ENCODE results near the gene SPTAN1.

The SPTAN1 gene

DNA sequence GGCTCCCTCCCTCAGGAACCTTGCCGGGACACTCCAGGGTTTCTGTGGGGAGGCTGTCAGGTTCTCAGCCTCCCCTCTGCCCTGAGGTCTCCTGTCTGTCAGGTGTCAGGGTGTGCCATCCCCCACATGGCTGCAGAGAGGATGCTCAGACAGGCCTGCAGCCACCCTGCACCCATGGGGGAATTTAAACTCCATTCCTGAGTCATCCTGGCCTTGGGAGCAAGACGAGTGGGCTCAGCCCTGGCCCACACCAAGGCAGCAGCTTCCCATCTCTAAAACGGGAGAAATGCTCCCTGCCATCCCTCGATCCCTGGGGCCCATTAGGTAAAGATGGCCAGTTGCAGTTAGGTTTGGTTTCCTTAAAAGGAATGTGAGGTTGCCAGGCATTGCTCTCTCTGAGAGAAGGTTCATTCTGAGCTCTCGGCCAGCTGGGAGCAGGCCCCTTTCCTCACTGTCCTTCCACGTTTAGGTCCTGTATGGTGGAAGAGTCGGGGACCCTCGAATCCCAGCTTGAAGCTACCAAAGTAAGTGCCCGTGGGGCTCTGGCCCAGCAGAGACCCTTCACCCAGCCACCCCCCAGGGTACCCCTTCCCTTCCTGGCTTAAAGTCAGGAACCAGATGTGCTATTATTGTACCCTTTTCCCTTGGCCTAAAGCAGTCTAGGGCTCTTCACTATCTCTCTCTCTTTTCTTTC, 77.6 kb downstream of the SPTAN1 start:
- Mint-ChIP-seq H3K9me3 (no peaks in the 10 kb centered on the region), H3K4me3 (no peak overlapping the region), H3K27me3 (no peaks in the 10 kb centered on the region), H3K27ac (peak overlapping the region; percentile 20), H3K36me3 (peaks cover 73% of the 10 kb centered on the region), H3K4me1 (no peaks in the 10 kb centered on the region)
- ATAC-seq, result no peak

DNA sequence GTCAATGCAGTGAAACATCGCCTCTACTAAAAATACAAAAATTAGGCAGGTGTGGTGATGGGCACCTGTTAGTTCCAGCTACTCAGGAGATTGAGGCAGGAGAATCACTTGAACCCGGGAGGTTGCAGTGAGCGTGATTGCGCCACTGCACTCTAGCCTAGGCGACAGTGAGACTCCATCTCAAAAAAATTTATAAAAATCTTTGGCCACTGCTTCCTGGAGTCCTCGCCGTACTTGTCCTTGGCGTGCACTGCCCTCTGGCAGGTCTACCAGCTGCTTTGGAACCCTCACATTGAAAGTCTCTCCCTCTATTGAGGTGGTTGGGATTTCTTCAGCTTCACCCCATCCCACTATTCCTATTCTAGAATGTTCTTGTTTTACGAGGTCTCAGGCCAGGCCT, 79.2 kb downstream of the SPTAN1 start:
- Mint-ChIP-seq H3K9me3 (no peaks in the 10 kb centered on the region), H3K4me1 (no peaks in the 10 kb centered on the region), H3K27ac (no peak overlapping the region), H3K36me3 (peaks cover 57% of the 10 kb centered on the region), H3K4me3 (no peak overlapping the region), H3K27me3 (no peaks in the 10 kb centered on the region)
- no peak for ATAC-seq

DNA sequence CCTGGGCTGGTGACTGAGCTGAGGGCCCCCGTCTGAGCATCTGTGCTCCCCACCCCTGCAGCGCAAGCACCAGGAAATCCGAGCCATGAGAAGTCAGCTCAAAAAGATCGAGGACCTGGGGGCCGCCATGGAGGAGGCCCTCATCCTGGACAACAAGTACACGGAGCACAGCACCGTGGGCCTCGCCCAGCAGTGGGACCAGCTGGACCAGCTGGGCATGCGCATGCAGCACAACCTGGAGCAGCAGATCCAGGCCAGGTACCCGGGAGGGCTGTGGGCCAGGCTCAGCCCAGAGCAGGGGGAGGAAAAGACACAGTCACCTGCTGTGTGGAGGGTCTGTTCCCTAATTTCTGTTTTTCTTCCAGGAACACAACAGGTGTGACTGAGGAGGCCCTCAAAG, 79.7 kb downstream of the SPTAN1 start:
- Mint-ChIP-seq H3K27me3 (no peaks in the 10 kb centered on the region), H3K4me3 (no peak overlapping the region), H3K36me3 (peaks cover 56% of the 10 kb centered on the region), H3K9me3 (no peaks in the 10 kb centered on the region), H3K27ac (no peak overlapping the region), H3K4me1 (no peaks in the 10 kb centered on the region)
- ATAC-seq, result no peak

DNA sequence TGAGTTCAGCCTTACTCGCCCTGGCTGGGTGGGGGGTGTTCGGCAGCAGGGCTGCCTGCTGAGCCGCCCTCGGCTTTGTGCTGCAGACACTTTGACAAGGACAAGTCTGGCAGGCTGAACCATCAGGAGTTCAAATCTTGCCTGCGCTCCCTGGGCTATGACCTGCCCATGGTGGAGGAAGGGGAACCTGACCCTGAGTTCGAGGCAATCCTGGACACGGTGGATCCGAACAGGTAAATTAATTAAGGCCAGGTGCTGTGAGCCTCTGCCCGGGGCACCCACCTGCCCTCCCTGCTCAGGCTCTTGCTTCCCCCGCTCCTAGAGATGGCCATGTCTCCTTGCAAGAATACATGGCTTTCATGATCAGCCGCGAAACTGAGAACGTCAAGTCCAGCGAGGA, 80.1 kb downstream of the SPTAN1 start:
- ATAC-seq, result no peak
- Mint-ChIP-seq H3K36me3 (peaks cover 55% of the 10 kb centered on the region), H3K9me3 (no peaks in the 10 kb centered on the region)

DNA sequence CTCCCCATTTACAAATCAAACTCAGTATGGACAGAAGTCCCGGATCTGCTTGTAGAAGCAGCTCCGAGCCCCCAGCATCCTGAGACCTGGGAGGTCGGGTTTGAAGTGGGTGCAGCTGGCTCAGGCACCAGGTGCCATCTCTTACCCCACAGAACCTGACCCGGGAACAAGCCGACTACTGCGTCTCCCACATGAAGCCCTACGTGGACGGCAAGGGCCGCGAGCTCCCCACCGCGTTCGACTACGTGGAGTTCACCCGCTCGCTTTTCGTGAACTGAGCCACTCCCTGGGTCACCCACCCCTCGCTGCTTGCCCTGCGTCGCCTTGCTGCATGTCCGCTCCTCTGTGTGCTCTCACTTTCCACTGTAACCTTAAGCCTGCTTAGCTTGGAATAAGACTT, 80.7 kb downstream of the SPTAN1 start:
- H3K4me1 Mint-ChIP-seq, result no peaks in the 10 kb centered on the region
- no peak overlapping the region for H3K4me3 Mint-ChIP-seq
- ATAC-seq, result no peak
- no peaks in the 10 kb centered on the region for H3K9me3 Mint-ChIP-seq
- no peaks in the 10 kb centered on the region for H3K27me3 Mint-ChIP-seq
- peaks cover 49% of the 10 kb centered on the region for H3K36me3 Mint-ChIP-seq
- no peak overlapping the region for H3K27ac Mint-ChIP-seq

More for the DNA sequence above, 80.1 kb downstream of the SPTAN1 start:
- no peaks in the 10 kb centered on the region for H3K27me3 Mint-ChIP-seq
- no peak overlapping the region for H3K4me3 Mint-ChIP-seq
- H3K27ac Mint-ChIP-seq, result no peak overlapping the region
- no peaks in the 10 kb centered on the region for H3K4me1 Mint-ChIP-seq

DNA sequence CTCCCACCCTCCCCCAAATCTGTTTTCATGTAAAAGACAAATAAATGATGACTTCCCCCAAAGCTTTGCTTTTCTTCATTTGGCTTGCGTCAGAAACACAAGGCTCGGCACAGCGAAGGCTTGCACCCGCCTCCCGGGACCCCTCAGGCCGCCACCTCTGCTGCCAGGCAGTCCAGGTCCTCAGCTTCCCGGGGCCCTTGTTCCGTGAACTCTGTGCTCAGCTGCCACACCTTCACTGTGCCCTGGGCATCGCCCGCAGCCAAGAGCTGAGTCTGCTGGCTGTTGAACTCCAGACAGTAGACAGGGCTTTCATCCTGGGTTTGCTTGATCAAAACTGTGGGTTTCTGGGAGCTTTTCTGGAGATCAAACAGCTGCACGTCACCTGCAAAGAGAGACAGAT, 81.2 kb downstream of the SPTAN1 start:
- no peaks in the 10 kb centered on the region for H3K27me3 Mint-ChIP-seq
- no peaks in the 10 kb centered on the region for H3K4me1 Mint-ChIP-seq
- H3K36me3 Mint-ChIP-seq, result peaks cover 51% of the 10 kb centered on the region
- no peak overlapping the region for H3K4me3 Mint-ChIP-seq
- no peaks in the 10 kb centered on the region for H3K9me3 Mint-ChIP-seq
- no peak overlapping the region for H3K27ac Mint-ChIP-seq
- ATAC-seq, result no peak

DNA sequence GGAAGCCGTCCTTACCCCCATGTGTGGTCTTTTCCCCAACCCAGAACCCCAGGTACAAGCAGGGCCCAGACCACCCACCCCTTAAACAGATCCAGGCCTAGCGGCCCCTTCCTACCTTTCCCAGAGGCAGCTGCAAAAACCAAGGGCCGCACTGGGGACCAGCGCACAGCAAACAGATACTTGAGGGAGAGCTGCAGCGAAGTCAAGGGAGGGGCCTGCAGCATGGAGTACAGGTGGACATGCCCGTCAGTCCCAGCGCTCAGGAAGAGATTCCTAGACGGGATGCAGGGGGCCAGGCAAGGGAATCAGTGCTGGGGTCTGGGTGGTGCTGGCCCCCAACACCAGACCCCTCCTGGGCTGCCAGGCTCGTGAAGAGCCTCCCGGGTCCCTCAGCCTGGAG, 81.7 kb downstream of the SPTAN1 start:
- Mint-ChIP-seq H3K36me3 (peaks cover 50% of the 10 kb centered on the region), H3K4me1 (no peaks in the 10 kb centered on the region), H3K27me3 (no peaks in the 10 kb centered on the region), H3K9me3 (no peaks in the 10 kb centered on the region), H3K27ac (no peak overlapping the region), H3K4me3 (no peak overlapping the region)
- ATAC-seq, result no peak

DNA sequence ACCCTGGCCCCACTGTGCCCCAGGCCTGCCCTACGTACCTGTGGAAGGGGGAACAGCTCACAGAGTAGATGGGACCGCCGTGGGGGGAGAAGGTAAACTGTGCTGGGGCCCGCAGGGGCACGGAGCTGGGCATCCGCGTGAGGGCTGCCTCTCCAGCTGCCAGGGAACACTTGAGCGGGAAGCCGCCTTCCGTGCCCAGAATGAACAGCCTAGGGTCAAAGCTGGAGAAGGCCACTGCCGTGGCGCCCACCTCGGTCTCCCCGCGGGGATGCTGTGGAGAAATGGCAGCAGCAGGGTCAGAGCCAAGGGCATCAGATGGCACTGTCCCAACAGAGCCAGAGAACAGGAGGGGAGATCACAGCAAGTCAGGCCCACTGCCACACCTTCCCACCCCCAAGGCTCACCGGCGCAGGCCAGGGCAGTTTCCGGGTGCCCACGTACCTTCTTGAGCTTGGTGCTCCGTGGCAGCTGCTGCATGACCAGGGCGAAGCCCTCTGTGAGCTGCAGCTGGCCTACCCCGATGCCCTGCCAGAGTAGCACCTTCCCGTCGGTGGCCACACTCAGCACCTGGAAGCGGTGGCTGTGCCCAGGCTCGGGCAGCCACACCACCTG, 82.4 kb downstream of the SPTAN1 start:
- Mint-ChIP-seq H3K36me3 (peaks cover 44% of the 10 kb centered on the region), H3K4me3 (no peak overlapping the region), H3K4me1 (no peaks in the 10 kb centered on the region), H3K27me3 (no peaks in the 10 kb centered on the region), H3K27ac (no peak overlapping the region), H3K9me3 (no peaks in the 10 kb centered on the region)
- ATAC-seq, result no peak

DNA sequence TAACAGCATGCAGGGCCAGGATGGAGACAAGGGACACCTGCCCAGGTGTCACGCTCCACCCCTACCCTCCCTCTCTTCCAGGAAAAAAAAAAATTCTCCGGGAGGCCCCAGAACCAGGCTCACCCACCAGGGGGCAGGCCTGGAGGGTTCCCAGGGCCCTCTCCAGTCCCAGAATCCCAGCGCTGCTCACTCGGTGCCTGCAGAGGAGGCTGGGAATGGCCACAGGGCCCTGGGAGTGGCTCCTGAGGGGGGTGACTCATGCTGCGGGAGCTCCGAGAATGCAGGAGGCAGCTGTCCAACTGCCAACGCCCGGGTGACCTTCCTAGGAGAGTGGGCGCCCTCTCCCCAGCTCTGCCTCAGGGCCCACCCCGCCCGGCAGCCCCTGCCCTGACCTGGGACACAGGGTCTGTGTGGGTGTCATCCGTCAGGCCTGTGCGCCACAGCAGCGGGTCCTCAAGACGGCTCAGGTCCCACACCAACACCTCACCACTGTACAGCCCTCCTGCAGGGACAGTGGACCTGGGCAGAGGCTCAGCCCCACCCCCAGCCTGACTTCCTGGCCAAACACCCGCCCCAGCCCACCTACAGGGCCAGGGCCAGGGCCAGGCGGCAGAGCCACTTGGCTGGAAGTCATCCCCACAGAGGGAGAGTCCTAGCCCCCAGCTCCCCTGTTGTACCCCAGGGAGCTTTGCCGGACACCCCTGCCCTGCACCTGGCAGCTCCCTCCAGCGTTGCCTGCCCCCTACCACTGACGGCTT, 83.1 kb downstream of the SPTAN1 start:
- Mint-ChIP-seq H3K4me1 (no peaks in the 10 kb centered on the region), H3K36me3 (peaks cover 42% of the 10 kb centered on the region)
- ATAC-seq, result peak; percentile 3

DNA sequence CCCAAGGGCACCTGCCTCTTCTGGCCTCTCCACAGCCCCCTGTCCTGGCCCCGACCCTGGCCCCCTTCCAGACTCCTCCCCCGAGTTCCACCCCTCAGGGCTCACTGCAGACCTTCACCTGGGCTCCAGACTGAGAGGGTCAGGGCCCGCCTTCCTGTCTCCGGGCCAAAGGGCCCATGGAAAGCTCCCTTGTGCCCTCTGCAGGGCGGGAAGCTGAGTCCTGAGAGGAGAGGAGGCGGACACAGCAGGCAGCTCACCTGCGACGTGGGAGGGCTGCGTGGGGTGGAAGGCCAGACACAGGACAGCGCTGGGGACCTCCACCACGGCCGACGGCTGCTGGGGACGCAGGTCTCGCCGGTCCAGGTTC, 83.6 kb downstream of the SPTAN1 start:
- Mint-ChIP-seq H3K27me3 (no peaks in the 10 kb centered on the region), H3K4me3 (no peak overlapping the region), H3K27ac (no peak overlapping the region), H3K36me3 (peaks cover 42% of the 10 kb centered on the region), H3K9me3 (no peaks in the 10 kb centered on the region), H3K4me1 (no peaks in the 10 kb centered on the region)
- ATAC-seq, result no peak

More for the DNA sequence above, 83.1 kb downstream of the SPTAN1 start:
- Mint-ChIP-seq H3K4me3 (no peak overlapping the region), H3K27ac (no peak overlapping the region), H3K27me3 (no peaks in the 10 kb centered on the region), H3K9me3 (no peaks in the 10 kb centered on the region)

DNA sequence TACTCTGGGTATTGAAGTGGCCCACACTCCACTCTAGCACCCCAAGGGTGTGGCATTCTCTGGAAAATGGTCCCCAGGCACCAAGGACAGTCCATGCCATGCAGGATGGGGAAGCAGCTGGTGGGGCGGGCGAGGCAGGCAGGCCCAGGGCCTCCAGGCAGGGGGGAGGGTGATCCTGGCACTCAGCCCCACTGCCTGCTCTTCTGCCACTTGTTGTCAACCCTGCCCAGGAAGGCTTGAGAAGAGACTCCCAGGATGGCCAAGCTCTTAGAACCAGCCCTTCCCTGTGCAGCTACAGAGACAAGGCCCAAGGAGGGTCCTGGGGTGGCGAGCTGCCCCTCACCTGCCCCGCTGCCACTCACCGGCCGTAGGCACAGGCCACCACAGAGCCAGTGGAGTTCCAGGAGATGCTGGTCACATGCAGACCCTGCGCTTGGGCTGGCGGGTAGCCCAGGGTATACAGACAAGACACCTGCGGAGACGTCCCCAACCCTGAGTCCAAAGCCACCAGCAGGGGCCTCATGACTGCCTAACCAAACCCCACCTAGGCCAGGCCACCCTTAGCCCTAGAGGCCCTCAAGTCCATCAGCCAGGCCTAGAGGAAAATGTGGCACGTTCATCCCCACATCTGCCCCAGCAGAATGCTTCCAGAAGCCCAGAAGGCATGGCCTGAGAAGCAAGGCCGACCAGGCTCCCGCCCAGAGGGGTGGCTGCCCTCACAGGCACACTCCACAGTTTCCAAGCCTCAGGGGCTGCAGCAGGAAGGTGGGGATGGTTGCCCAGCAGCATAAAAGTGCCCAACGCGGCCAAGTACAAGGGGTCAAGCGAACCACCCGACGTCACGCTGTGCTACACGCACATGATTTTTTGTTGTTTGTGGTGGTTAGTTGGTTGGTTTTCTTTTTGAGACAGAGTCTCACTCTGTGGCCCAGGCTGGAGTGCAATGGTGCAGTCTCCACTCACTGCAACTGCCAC, 84.5 kb downstream of the SPTAN1 start:
- Mint-ChIP-seq H3K4me1 (no peaks in the 10 kb centered on the region), H3K27me3 (no peaks in the 10 kb centered on the region), H3K36me3 (peaks cover 35% of the 10 kb centered on the region), H3K27ac (no peak overlapping the region), H3K9me3 (no peaks in the 10 kb centered on the region), H3K4me3 (no peak overlapping the region)
- no peak for ATAC-seq

DNA sequence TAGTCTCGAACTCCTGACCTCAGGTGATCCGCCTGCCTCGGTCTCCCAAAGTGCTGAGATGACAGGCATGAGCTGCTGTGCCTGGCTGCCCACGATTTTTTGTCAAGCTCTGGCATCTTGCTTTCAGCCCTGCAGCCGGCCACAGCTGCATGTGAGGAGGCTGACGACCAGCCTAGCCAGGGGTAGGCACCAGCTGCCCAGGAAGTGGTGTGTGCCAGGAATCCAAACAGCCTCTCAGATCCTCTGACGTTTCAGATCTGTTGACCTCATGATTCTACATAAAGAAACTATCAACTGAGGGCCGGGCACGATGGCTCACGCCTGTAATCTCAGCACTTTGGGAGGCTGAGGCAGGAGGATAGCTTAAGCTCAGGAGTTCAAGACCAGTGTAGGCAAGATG, 85.3 kb downstream of the SPTAN1 start:
- Mint-ChIP-seq H3K4me1 (peaks cover 3% of the 10 kb centered on the region), H3K9me3 (no peaks in the 10 kb centered on the region), H3K27ac (no peak overlapping the region), H3K36me3 (peaks cover 27% of the 10 kb centered on the region), H3K27me3 (no peaks in the 10 kb centered on the region), H3K4me3 (no peak overlapping the region)
- no peak for ATAC-seq

DNA sequence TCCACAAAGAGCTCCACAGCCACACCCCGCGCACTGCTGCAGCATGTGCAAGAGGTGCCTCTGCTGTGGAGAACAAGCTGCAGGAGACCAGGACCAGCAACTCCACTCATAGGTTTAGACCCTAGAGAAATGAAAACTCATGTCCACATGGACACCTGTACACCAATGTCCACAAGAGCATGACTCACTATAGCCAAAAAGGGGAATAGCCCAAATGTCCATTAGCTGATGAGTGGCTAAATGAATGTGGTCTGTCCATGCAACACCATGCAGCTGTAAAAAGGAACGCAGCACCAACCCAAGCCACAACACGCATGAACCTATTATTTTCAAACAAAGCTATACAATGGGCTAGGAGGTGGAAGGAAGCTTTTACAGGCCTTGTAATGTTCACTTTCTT, 86.2 kb downstream of the SPTAN1 start:
- H3K27me3 Mint-ChIP-seq, result no peaks in the 10 kb centered on the region
- no peak overlapping the region for H3K4me3 Mint-ChIP-seq
- no peak overlapping the region for H3K27ac Mint-ChIP-seq
- H3K4me1 Mint-ChIP-seq, result peaks cover 12% of the 10 kb centered on the region
- ATAC-seq, result no peak
- no peaks in the 10 kb centered on the region for H3K9me3 Mint-ChIP-seq
- peaks cover 18% of the 10 kb centered on the region for H3K36me3 Mint-ChIP-seq

DNA sequence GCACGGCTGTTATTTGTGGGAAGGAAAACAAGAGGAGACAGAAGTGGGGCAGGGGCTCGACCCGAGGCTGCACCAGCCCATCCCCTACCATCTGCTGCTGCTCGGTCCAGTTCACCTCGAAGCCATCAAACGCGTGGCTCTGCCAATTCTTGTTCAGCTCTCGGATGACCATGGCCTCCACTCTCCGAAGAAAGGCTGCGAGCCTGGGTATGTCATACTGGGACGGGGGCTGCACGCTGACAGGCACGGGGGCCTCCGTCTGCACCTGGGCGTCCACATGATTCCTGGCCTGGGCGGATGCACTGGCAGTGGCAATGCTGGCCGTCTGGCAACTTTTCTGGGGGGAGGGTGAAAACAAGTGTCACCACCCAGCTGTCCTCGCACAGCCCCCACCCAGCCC, 88.2 kb downstream of the SPTAN1 start:
- H3K27ac Mint-ChIP-seq, result no peak overlapping the region

DNA sequence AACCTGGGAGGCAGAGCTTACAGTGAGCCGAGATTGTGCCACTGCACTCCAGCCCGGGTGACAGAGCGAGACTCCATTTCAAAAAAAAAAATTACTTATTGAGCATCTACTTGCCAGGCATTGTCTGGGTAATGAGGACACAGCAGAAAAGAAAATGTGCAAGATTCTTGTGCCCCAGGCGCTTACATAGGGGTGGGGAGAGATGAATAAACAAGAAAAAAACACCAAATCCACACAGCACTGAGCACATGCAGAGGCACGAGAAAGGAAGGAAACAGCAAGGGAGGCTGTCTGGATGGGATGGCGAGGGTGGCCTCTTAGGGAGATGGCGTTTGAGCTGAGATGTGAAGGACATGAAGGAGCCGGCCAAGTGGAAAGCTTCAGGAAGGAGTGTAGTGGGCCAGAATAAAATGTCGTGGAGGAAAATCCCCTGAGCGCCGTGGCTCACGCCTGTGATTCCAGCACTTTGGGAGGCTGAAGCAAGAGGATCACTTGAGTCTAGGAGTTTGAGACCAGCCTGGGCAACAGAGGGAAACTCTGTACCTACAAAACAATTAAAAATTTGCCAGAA, 90.4 kb downstream of the SPTAN1 start:
- Mint-ChIP-seq H3K27me3 (no peaks in the 10 kb centered on the region), H3K4me3 (peak overlapping the region; percentile 52), H3K4me1 (peaks cover 31% of the 10 kb centered on the region), H3K27ac (peak overlapping the region; percentile 94), H3K9me3 (no peaks in the 10 kb centered on the region), H3K36me3 (peaks cover 7% of the 10 kb centered on the region)
- ATAC-seq, result no peak

More for the DNA sequence above, 88.2 kb downstream of the SPTAN1 start:
- H3K27me3 Mint-ChIP-seq, result no peaks in the 10 kb centered on the region
- no peak overlapping the region for H3K4me3 Mint-ChIP-seq
- no peak for ATAC-seq
- H3K4me1 Mint-ChIP-seq, result peaks cover 25% of the 10 kb centered on the region
- H3K36me3 Mint-ChIP-seq, result peaks cover 7% of the 10 kb centered on the region
- H3K9me3 Mint-ChIP-seq, result no peaks in the 10 kb centered on the region

Data from stimulated activated memory B cell treated with anti-CD40 and anti-IgM and Interleukin-4, amounts not matched to agents 10 μg/mL and 1 μg/mL and 100 μg/mL, for 72 hours (primary cell).